Keratinocyte (primary cell): ENCODE data around the gene ATP5F1E. TPM values are rescaled to one million over a fixed set of nuclear protein-coding genes. Genes with fewer than 3 reads are reported as not detected.

Experiments used
- DNase-seq: peaks from one replicate; pipeline ENCODE4 v3.0.0-alpha.2; 2011; ENCODE audit warnings: low read depth, missing footprints, low spot score
- FAIRE-seq: peaks from 2 replicates; lab custom pipeline; 2011; peaks lifted over from hg19 to GRCh38; lab: Jason Lieb, UNC
- H2AFZ ChIP-seq: 2 replicates; pipeline ENCODE4 v1.6.0; 2012; ENCODE audit warnings: low read length, control low read depth, inconsistent platforms; ENCODE audit not compliant: control insufficient read depth
- H3K27ac ChIP-seq: 2 replicates; pipeline ENCODE4 v1.5.1; 2011; ENCODE audit warnings: low read length; ENCODE audit not compliant: control insufficient read depth, insufficient read depth
- H3K27me3 ChIP-seq: 3 replicates; pipeline ENCODE4 v1.6.0; 2011; ENCODE audit warnings: low read length; ENCODE audit not compliant: control insufficient read depth, insufficient read depth; ENCODE audit errors: extremely low read depth
- H3K36me3 ChIP-seq, 2 experiments: 2 replicates in 1 of 2; 3 replicates in 1 of 2; pipeline ENCODE4 v1.5.1; 2011; ENCODE audit warnings: low read length in 2 of 2, mild to moderate bottlenecking in 1 of 2; ENCODE audit not compliant: control insufficient read depth in 2 of 2, insufficient read depth in 2 of 2; ENCODE audit errors: extremely low read depth in 1 of 2
- H3K4me1 ChIP-seq: 3 replicates; pipeline ENCODE4 v1.5.1; 2011; ENCODE audit warnings: low read length; ENCODE audit not compliant: control insufficient read depth, insufficient read depth; ENCODE audit errors: extremely low read depth
- H3K4me2 ChIP-seq: 3 replicates; pipeline ENCODE4 v1.6.0; 2011; ENCODE audit warnings: low read depth, low read length; ENCODE audit not compliant: control insufficient read depth, insufficient read depth; ENCODE audit errors: extremely low read depth
- H3K4me3 ChIP-seq, 3 experiments: fragments of 200-600 bp in 1 of 3; sonication (generic) in 1 of 3; 2 replicates in 2 of 3; 3 replicates in 1 of 3; pipeline ENCODE4 v1.5.1; 2011 to 2016; ENCODE audit warnings: low read length in 3 of 3, mild to moderate bottlenecking in 3 of 3, control low read depth in 2 of 3, inconsistent platforms in 1 of 3, low read depth in 1 of 3, mixed read lengths in 1 of 3, mixed run types in 1 of 3, moderate library complexity in 1 of 3; ENCODE audit not compliant: control insufficient read depth in 2 of 3, insufficient read depth in 2 of 3; ENCODE audit errors: extremely low read depth in 1 of 3
- H3K79me2 ChIP-seq: 2 replicates; pipeline ENCODE4 v1.6.0; 2012; ENCODE audit warnings: low read length; ENCODE audit not compliant: control insufficient read depth, insufficient read depth
- H3K9ac ChIP-seq: 3 replicates; pipeline ENCODE4 v1.6.0; 2011; ENCODE audit warnings: low read length; ENCODE audit not compliant: control insufficient read depth, insufficient read depth; ENCODE audit errors: extremely low read depth
- H3K9me1 ChIP-seq: 3 replicates; pipeline ENCODE4 v1.6.0; 2011; ENCODE audit warnings: low read length; ENCODE audit not compliant: control insufficient read depth, insufficient read depth; ENCODE audit errors: extremely low read depth
- H3K9me3 ChIP-seq: 2 replicates; pipeline ENCODE4 v1.5.1; 2012; ENCODE audit warnings: low read depth, low read length; ENCODE audit not compliant: control insufficient read depth
- H4K20me1 ChIP-seq: 3 replicates; pipeline ENCODE4 v1.6.0; 2011; ENCODE audit warnings: low read length; ENCODE audit not compliant: control insufficient read depth, insufficient read depth; ENCODE audit errors: extremely low read depth
- CTCF ChIP-seq, 3 experiments: IDR thresholded peaks in 1 of 3; conservative IDR thresholded peaks in 1 of 3; optimal IDR thresholded peaks in 1 of 3; 2 replicates in 2 of 3; 3 replicates in 1 of 3; pipeline versions ENCODE3 to v1.5.1; 2011; ENCODE audit warnings: low read length in 3 of 3, mild to moderate bottlenecking in 3 of 3, moderate library complexity in 2 of 3, control low read depth in 1 of 3, inconsistent platforms in 1 of 3; ENCODE audit not compliant: insufficient read depth in 2 of 3; ENCODE audit errors: extremely low read depth in 1 of 3
- EZH2 ChIP-seq: IDR thresholded peaks from one replicate; pipeline ENCODE4 v1.6.1; 2012; ENCODE audit warnings: inconsistent platforms, mild to moderate bottlenecking, low read length, moderate library complexity
- dilution Hi-C: fragments of 300-500 bp; cut with MboI; formaldehyde crosslinking; loops from one replicate; pipeline ENCODE4 v1.7.0; 2020; ENCODE audit warnings: low sequenced_read_pairs; ENCODE audit not compliant: extremely low pct_ligation_motif_present
- polyA plus RNA-seq, 5 experiments: library from polyadenylated mRNA; depleted of rRNA in 3 of 5; stranded (reverse) in 3 of 5; stranded (forward) in 1 of 5; unstranded in 1 of 5; fragments of >200 nt; gene quantifications; 1 replicate in 1 of 5; 2 replicates in 3 of 5; 3 replicates in 1 of 5; pipeline versions ENCODE4 v1.2.1 to v1.2.3, GENCODE V29; 2011 to 2012; ENCODE audit warnings: missing spikeins in 2 of 5, low read depth in 1 of 5, low replicate concordance in 1 of 5

Gene ATP5F1E
- polyA plus RNA-seq, 1 donor (not counting 4 experiments of a cell fraction or from before 2014, with no cell fraction given), result 99.7 TPM

GRCh38 chr20:59019217-59019616 lies 12.9 kb downstream of the ATP5F1E start, which contains the start of gene TUBB1:
TSS of gene TUBB1 (plus strand) at chr20:59019429. CDS start at chr20:59019523, 94 bp downstream.
- Histone ChIP-seq H3K4me1 (peaks cover 26% of the 10 kb centered on the region), H3K9ac (no peak within 1 kb of the TSS), H3K36me3 (peaks cover 12% of the 10 kb centered on the region in 2 experiments), H3K9me3 (no peaks in the 10 kb centered on the region), H2AFZ (no peak within 1 kb of the TSS), H3K27ac (no peak within 1 kb of the TSS), H3K9me1 (no peaks in the 10 kb centered on the region), H3K4me2 (no peak within 1 kb of the TSS), H4K20me1 (no peaks in the 10 kb centered on the region), H3K79me2 (peaks cover 2% of the 10 kb centered on the region), H3K4me3 (no peak within 1 kb of the TSS), H3K27me3 (no peaks in the 10 kb centered on the region)
- dilution Hi-C loops, result no loop called here
- FAIRE-seq, result no peak
- no peak for TF ChIP-seq CTCF (optimal IDR thresholded peaks at IDR 0.05 in 1 of 3, IDR thresholded peaks at IDR 0.05 in 1 of 3, conservative IDR thresholded peaks at IDR 0.05 in 1 of 3; ENCODE audit: extremely low read depth in 1 of 3, insufficient read depth in 2 of 3, low read length in 3 of 3)
- TF ChIP-seq EZH2, result no peak
- no peak for DNase-seq

- Histone ChIP-seq H3K4me1 (peaks cover 26% of the 10 kb centered on the region), H3K79me2 (no peaks in the 10 kb centered on the region), H3K9me1 (no peaks in the 10 kb centered on the region), H4K20me1 (no peaks in the 10 kb centered on the region), H3K27ac (no peak overlapping the region), H3K4me2 (no peak overlapping the region), H3K27me3 (no peaks in the 10 kb centered on the region), H3K4me3 (no peak overlapping the region), H3K9me3 (no peaks in the 10 kb centered on the region), H3K9ac (no peak overlapping the region), H2AFZ (no peak overlapping the region), H3K36me3 (peaks cover 8% of the 10 kb centered on the region in 2 experiments)
- FAIRE-seq (no peak), DNase-seq (no peak)
- TF ChIP-seq CTCF (optimal IDR thresholded peaks at IDR 0.05 in 1 of 3, IDR thresholded peaks at IDR 0.05 in 1 of 3, conservative IDR thresholded peaks at IDR 0.05 in 1 of 3; ENCODE audit: extremely low read depth in 1 of 3, insufficient read depth in 2 of 3, low read length in 3 of 3), result no peak
- no peak for TF ChIP-seq EZH2
- dilution Hi-C loops, result no loop called here
Measured at GRCh38 chr20:59018817-59019216, 13.3 kb downstream of the ATP5F1E start.
